NCI-H1694 (cell line): Measurements from ENCODE around the gene NXN.
"Not testable (repeated sequence)": the region's sequence is repeated elsewhere in the genome, so short reads cannot be mapped to it uniquely, and the experiment has no call there.

Experiments
- DNase-seq: peaks from one replicate; lab custom pipeline; 2025; lab: John Stamatoyannopoulos, UW

NXN gene

DNA sequence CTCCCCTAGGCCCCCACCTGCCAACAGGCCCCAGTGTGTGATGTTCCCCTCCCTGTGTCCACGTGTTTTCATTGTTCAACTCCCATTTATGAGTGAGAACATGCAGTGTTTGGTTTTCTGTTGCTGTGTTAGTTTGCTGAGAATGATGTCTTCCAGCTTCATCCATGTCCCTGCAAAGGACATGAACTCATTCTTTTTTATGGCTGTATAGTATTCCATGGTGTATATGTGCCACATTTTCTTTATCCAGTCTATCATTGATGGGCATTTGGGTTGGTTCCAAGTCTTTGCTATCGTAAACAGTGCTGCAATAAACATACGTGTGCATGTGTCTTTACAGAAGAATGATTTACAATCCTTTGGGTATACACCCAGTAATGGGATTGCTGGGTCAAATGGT is 150.0 kb downstream of the NXN start:
- DNase-seq: not testable (repeated sequence)

DNA sequence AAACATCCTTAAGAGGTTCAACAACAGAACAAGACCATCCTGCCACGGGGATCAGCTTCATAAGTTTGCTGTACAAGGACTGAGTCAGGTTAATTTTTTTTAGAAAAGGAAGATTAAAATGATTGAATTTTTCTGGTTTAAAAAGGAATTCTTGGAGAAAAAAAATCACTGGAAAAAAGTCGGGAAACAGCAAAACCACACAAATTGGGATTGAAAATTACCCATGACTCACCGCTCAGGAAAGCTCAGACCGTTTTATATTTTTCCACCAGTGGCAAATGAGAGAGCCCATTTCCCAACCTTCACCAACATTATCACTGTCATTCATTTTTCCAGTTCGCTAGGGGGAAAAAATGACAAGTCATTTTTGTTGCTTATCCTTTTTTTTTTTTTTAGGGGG is 150.8 kb downstream of the NXN start:
- no peak for DNase-seq

DNA sequence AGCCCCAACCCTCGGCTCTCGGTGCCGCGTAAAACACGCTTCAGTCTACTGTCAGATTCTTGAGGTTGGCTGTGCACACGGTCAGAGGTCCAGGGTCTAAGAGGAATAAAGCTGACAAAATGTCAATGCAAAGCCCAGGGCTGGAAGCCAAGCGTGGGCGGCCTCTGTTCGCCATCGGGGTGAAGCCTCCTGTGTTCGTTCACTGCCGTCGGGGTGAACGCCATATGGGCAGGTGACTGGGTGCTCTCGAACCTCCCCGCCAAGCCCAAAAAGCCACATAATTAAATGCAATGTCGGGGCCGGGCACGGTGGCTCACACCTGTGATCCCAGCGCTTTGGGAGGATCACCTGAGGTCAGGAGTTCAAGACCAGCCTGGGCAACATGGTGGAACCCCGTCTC is 152.8 kb downstream of the NXN start:
- DNase-seq: no peak

DNA sequence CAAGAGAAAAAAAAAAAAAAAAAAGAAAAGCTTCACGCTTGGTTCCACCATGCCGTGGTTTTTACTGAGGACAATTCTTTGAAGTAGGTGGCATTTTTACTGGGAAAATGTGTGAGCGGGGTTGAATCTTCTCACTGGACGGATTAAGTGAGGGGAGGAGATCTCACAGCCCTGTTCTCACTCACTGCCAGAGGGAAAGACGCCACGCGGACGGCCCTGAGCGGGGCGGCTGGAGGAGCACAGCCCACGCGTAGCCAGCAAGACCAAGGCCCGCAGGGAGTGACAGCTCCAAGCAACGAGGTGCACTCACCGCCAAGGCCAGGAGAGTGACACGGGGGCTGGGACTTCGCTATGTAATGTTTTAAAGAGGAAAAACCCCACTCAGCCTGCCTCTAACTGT is 154.4 kb downstream of the NXN start:
- DNase-seq: no peak

DNA sequence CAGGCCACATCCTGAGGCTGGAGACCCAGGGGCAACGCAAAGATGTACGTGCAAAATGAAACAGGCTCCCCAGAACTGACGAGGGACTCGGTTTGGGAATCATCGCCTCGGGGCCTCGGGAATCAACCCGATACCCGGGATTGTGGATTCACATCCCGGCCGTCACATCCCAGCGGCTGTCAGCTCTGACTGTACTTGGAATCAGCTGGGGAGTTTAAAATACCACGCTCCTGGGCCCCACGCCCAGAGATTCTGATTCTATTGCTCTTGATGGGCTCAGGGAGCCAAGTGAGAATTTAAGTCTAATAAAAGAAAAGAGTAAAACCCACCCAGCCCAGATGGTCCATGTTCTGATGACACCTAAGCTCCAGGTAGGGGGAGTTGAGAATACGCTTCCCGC is 155.2 kb downstream of the NXN start:
- DNase-seq: no peak

DNA sequence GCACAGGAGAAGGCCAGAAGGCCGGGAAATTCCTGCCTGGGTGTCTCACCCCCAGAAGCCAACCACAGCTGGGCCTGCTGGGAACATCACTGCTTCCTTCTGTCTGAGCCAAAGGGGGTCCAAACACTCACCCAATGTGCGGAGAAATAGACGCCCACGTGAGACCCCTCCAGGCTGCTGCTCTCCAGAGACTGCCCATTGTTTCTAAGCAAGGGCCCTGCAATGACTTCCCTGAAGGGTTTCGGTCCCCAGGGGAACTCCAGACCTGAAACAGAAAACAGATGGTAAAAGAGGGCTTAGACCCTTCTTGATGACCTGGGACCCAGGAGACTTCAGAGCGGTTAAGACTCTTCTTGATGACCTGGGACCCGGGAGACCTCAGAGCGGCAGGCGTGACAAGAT is 156.1 kb downstream of the NXN start:
- DNase-seq: no peak

DNA sequence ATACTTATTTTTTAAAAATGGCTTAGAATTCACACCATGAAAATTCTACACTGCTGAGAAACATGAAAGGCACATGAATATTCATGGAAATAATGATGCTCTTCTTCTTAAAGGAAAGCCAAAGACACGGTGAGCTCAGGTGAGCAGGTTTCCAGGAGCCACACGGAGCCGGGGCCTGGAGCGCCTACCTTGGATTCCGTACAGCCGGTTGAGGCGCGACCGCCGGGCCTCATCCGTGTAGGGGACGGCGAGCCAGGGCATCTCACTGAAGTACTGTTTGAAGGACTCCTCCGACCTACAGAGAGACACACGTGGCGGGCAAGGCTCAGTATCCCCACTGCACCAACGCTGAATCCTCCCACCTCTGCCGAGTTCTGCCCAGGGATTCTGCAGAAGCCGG is 160.3 kb downstream of the NXN start:
- DNase-seq: no peak

DNA sequence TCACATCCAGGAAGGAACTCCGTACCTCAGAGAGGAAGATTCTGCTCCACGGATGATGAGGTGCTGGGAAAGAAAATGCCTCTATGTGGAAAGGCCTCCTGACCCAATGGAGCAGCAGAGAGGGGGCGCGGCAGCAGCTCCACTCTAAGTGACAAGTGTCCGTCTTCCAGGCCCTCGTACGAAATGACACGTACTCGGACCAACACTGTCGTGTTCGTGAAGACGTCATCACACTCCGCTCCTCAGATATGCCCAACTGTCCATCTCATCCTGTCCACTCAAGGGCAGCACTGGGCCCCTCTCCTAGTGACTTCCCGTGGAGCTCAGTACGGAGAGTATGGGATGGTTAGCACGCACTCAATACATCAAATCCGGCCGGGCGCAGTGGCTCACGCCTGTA is 165.2 kb downstream of the NXN start:
- DNase-seq: no peak

DNA sequence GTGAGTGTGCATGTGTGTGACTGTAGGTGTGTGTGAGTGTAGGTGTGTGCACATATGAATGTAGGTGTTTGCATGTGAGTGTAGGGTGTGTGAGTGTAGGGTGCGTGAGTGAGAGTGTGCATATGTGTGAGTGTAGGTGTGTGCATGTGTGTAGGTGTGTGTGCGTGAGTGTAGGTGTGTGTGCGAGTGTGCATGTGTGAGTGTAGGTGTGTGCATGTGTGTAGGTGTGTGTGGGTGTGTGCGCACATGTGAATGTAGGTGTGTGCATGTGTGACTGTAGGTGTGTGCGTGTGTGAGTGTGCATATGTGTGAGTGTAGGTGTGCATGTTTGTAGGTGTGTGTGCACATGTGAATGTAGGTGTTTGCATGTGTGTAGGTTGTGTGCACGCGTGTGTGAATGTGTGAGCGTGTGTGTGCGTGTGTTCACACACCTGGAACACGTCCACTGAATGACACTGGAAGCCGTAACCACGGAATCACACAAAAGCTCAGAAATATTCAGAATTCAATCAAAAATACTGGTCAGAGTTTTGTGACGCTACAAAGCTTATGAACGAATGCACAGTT is 166.9 kb downstream of the NXN start:
- DNase-seq: no peak

DNA sequence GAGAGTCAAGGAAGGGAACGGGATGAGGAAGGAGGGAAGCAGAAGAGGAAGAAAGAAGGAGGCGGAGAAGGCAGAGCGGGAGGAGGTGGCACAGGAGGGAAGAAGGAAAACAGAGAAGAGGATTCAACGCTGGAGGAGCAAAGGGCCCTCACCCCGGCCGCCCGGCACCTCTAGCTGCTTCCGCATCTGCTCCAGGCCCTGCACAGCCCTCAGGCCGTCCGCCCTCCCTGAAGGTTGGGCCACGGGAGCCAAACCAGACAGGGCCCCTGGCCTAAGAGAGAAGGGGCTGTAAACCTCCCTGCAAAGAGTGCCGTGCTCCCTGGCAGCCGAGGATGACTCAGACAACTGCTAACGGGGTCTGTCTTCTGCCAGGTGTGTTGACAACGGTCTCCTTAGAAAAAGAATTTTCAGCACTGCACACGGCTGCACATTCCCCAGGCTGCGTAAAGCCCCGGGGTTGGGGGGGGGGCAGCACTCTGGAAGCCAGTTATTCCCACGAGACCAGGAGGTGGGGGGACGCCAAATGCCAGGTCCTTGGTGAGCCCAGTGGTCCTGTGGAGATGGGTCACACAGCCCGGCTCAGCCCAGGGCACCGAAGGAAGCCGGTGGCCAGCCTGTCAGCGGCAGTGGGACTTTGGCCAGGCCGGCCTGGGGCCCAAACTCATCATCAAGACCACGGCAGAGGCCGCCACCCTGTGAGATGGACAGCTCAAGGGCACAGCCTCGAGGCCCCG is 168.4 kb downstream of the NXN start:
- no peak for DNase-seq

DNA sequence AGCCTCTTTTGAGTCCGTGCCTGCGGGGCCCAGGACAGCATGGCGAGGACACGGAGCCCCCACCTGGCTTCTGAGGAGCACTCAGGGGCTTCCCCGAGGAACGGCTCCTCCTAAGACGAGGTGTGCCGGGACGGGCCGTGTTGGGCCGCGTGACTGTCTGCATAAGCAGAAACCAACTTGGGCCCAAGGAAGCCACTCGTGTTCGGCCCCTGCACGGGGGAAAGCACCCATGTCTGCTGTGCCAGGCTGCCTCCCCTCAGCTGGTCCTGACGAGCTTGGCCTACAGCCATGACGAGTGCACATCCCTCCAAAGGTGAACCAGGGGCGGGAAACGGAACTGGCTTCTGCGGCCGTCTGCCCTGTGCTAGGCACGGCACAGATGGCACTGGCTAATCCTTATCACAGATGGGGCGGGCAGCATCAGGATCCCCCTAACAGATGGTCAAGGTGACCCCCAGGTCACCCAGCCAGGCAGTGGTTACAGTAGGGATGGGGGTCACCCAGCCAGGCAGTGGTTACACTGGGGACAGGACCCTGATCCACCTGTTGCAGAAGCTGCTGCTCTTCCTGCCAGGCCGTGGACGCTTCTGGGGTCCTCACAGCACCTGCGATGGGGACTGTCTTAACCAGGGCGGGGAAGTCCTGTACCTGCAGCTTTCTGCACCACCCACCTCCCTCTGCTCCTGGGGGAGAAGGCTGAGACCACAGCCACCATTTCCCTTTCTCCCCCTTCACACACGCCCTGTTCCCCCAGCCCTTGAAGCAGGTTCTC is 171.9 kb downstream of the NXN start:
- DNase-seq: no peak

DNA sequence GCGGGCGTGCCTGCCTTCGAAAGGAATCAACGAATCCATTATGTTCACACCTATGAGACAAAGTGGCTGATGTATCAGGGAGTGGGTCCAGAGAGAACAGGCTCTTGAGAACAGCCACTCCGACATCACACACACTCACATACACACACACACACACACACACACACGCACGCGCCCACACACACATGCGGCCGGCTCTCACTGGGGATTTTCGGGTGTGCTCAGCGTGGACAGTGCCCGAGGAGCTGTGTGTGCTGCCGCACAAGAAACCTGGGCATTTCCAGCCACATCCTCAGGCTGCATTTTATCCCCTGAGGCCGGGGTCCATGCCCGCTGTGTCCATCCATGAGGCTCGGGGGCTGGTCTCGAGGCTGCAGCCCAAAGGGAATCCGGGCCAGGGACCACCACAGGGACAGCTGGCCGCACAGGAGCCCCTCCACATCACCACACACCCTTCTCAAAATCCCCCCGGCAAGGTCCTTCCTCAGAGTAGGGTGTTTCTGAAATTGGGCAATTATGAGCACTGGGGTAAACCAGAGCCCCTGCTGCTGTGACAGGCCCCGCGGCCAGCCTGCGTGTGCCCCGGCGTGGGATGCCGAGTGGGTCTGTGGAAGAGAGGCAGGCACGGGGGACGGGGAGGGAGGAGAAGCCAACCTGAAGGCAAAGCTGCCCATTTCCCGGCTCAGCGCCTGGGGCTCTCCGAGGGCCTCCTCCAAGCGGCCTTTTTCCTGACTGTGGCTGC is 172.6 kb downstream of the NXN start:
- no peak for DNase-seq

DNA sequence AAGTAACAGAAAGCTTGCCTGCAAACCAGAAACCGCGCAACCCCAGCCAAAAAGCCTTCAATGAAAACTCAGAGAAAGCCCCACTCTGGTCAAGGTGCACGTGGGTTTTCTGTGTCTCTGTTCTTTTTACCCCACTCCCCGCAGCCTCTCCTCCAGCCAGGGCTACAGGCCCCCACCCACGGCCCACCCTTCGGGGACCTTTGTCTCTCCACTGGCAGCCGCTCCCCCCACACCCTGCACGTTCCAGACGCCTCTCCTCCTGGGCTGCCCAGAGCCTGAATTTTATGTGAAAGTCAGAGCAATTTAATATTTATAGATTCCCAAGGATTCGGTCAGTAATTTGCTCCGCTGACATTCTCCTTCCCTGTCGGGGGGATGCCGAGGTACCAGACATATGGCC is 173.2 kb downstream of the NXN start:
- DNase-seq: no peak

DNA sequence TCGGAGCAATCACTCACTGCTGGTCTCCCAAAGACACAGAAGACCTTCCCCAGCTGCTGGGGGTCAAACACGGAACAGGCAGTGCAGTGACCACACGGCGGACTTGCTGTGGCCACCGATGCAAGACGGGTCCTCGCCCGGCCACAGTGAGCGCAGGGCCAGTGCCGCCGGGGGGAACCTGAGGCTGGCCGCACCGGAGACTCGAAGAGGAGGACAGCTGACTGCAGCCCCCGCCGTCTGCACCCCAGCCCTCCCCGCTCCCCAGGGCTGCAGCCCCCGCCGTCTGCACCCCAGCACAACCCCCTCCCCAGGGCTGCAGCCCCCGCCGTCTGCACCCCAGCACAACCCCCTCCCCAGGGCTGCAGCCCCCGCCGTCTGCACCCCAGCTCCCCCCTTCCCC is 173.7 kb downstream of the NXN start:
- not testable (repeated sequence) for DNase-seq

DNA sequence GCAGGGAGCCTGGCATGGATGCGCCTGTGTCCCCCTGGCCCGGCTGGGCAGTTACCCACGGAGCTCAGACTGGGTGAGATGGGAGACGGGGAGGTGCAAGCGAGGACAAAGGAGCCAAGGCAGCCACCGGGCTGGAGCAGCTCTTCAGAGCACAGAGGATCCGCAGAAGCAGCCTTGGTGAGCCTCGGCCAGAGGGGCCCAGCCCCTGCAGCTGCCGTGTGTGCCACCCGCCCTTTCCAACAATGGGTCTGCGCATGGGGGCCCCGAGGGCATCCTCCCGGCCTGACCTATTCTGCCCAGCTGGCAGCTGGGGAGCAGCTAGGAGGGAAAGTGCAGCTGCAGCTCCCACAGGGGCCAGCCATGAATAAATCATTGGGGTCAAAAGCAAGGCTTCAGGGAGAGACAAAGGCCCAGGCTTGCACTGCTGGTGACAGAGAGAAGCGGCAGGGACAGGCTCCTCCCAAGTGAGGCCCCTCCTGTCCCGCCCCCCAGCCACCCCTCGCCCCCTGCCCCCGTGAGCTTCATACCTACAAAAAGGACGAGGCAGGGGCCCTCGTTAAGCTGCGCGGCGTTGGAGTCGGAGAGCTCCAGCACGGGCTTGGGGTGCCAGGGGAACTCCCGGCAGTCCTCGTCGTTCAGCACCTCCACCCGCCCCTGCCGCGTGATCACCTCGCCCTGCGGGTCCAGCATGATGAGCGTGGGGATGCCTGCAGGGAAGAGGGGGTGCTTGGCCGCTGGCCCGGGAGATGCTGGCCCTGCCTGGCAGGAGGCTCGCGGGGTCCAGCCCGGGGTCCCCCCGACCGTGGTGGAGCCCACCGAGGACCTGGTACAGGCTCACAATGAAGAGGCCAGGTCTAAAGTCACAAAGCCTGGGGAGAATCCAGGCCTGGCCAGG is 174.8 kb downstream of the NXN start:
- DNase-seq: no peak

DNA sequence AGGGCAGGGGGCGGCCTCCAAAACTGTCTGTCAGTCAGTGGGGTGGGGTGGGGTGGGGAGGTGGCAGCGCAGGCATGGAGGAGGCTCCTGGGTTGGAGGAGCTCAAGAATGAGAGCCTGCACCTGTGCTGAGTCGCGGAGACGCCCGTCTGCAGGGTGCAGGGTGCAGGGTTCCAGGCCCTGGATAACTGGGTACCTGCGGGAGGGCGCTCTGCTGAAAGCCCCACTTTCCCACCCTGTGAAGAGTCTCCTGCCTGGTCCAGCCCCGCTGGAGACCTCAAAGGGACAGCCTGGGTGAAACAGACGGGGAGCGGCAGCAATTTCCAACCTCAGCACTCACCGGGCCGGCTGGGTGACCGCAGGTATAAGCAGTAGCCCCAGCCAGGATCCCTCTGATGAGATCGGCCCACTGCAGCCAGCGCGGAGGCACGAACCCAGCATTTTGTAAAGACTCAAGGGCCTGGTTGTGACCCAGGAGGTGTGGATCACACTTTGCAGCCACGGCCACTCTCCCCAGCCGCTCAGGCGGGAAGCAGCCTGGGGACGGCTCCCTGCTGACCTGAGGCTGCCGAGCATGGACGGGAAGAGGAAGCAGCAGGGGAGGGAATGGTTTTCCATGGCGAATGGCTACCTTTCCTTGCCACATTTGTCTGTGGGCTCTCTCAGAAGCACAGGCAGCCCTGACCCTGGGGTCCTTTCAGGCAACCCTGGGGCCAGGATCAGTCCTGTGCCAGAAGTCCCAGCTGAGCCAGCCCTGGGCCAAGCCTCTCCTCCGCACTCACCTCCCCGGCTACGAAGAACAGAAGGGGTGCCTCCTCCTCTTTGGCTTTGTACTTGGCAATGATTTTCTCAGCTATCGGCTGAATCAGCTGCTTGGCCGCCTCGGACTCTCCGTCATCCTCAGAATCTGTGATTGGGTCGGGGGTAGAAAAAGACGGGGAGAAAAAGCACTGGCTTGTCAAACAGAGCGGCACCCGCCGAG is 176.4 kb downstream of the NXN start:
- no peak for DNase-seq

DNA sequence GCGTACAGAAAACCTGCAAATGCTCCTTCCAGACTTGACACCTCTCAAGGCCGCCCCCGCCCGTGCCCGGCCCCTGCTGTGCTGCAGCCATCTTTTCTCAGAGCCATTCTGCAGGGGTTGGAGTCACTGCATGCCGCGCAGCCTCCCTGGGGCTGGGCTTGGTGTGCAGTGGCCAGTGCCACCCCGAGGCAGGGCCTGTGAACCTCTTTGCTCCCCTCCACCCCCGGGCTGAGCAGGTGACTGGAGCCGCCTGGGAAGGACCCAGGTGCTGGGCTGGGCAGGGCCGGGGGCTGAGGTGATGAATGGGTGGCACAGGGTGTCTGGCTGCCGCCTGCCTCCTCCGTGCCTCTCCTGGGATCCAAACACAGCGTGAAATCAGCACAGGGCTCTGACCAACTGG is 177.1 kb downstream of the NXN start:
- no peak for DNase-seq

DNA sequence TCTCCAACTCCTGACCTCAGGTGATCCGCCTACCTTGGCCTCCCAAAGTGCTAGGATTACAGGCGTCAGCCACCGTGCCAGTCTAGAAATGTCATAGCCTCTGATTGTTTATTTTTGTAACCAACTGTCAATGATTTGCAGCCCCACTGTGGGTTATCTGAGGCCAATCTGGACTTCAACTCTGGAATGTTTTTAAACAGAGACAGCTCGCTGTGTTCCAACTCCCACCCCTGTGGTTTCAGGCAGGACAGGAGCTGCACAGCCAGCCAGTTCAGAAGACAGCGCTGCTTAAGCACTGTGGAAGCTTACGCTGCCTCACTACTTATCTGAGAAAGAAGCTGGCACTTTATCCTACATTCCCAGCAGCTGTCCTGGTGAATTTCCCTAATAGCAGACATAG is 177.9 kb downstream of the NXN start:
- DNase-seq: no peak

DNA sequence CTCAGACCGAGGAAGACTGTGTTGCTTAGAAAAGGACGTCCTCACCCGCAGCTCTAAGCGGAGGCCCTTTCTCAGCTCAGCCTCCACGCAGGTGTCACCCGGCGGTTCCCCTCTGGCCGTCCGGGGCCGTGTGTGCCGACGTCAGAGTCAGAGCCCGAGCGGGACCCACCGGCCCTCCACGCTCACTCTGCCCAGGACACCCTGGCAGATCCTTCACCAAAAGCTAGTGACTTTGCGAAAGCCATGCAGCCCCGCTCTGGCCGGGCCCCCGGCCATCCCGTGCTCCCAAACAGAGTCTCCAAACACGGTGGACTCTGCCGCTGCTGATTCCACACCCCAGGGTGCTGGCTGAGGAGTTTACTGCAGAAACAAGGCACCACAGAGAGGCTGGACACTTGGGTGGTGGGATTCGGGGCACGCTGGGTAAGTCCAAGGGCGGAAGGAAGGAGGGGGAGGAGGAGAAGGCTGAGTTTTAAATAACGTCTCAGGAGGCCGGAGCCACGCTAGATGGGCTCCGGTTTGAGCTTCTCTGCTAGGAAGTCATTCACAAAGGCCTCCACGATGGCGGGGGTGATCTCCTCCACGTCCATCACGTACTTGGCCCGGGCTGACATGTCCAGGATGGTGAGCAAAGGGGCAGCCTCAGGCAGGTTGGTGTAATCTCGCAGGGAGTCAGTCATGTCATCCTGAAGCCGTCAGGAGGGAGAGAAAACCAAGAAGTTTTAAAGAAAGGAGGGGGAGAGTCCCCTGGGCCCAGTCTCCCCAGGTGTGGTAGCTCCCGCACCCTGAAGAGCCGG is 178.9 kb downstream of the NXN start:
- DNase-seq: no peak

DNA sequence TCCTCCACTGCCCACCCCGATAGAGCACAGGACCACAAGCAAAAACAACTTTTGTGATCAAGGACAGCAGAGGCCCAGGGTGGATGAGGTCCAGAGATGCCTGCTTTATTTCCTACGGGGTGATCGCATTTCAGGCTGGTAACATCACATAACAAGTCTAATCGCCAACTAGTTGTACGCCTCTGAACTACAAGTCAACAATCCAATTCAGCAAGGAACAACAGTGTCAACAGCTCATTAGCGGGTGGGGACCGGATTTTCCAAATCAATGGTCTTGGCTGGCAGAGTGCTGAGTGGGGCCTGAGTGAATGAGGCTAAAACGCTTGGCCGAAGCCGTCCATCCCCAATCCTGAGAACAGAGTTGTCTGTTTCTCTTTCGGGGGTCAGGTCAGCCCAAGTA is 180.3 kb downstream of the NXN start:
- no peak for DNase-seq
